Panc1 (cell line): ENCODE data around the gene MED16. TPM values are rescaled to one million over a fixed set of nuclear protein-coding genes. Genes with fewer than 3 reads are reported as not detected.

Experiments
- ATAC-seq: fragments of 200-7000 bp; cut with Tn5 transposase; 2 replicates; pipeline ENCODE4 v1.9.1; 2020; ENCODE audit warnings: mild to moderate bottlenecking, moderate library complexity
- Bru-seq: library from RNA; stranded (reverse); fragments of 400-500 nt; gene quantifications from one replicate; lab custom pipeline; 2021; lab: Mats Ljungman, UMichigan
- BruChase-seq, 2 experiments: library from RNA; stranded (reverse); fragments of 400-500 nt; gene quantifications; one replicate each; lab custom pipeline; 2021; lab: Mats Ljungman, UMichigan
- BruUV-seq: library from RNA; stranded (reverse); fragments of 400-500 nt; replicated peaks from 2 replicates; lab custom pipeline; 2021; lab: Mats Ljungman, UMichigan
- CTCF ChIA-PET: fragments of 300-600 bp; sonication (Branson Sonifier 250); formaldehyde crosslinking; loops from one replicate; lab custom pipeline; 2022; ENCODE audit warnings: antibody characterized with exemption; lab: Charles Lee
- POLR2A ChIA-PET: fragments of 300-600 bp; sonication (Branson Sonifier 250); formaldehyde crosslinking; loops from one replicate; lab custom pipeline; 2022; ENCODE audit warnings: antibody characterized with exemption; lab: Charles Lee
- DNase-seq: peaks from one replicate; pipeline ENCODE4 v3.0.0-alpha.2; 2010; ENCODE audit warnings: low read depth, low spot score
- H3K27ac ChIP-seq: 2 replicates; pipeline ENCODE4 v1.5.1; 2011; ENCODE audit warnings: mild to moderate bottlenecking, low read length, inconsistent platforms
- H3K27me3 ChIP-seq: fragments of 200-500 bp; sonication (Bioruptor generic); 2 replicates; pipeline ENCODE4 v1.6.0; 2014; ENCODE audit warnings: low read length, inconsistent platforms; ENCODE audit not compliant: control insufficient read depth, insufficient read depth
- H3K36me3 ChIP-seq: fragments of 200-500 bp; sonication (Bioruptor generic); 2 replicates; pipeline ENCODE4 v1.5.1; 2014; ENCODE audit warnings: inconsistent platforms, mild to moderate bottlenecking, low read length, moderate library complexity; ENCODE audit not compliant: control insufficient read depth, insufficient read depth
- H3K4me1 ChIP-seq: 2 replicates; pipeline ENCODE4 v1.5.1; 2011; ENCODE audit warnings: inconsistent platforms, mild to moderate bottlenecking, low read length, moderate library complexity; ENCODE audit not compliant: control insufficient read depth, insufficient read depth
- H3K4me3 ChIP-seq, 2 experiments: 2 replicates each; pipeline ENCODE4 v1.5.1; 2011 to 2012; ENCODE audit warnings: low read depth in 2 of 2, low read length in 2 of 2, mild to moderate bottlenecking in 2 of 2, inconsistent platforms in 1 of 2, moderate library complexity in 1 of 2
- H3K9me3 ChIP-seq: fragments of 200-500 bp; sonication (Bioruptor generic); 2 replicates; pipeline ENCODE4 v1.5.1; 2014; ENCODE audit warnings: low read depth, mild to moderate bottlenecking, inconsistent platforms, low read length, moderate library complexity; ENCODE audit not compliant: control insufficient read depth, insufficient read depth
- CTCF ChIP-seq: fragments of 450-650 bp; IDR thresholded peaks from 2 replicates; pipeline ENCODE4 v1.5.1; 2017; ENCODE audit warnings: mild to moderate bottlenecking
- POLR2AphosphoS5 ChIP-seq: IDR thresholded peaks from 2 replicates; pipeline ENCODE4 v1.6.1; 2012; ENCODE audit warnings: mild to moderate bottlenecking, low read depth, low read length, moderate library complexity
- REST ChIP-seq, 2 experiments: IDR thresholded peaks; 2 replicates each; pipeline ENCODE4 v1.6.1; 2011 to 2012; ENCODE audit warnings: low read depth in 2 of 2, control low read depth in 1 of 2, low read length in 1 of 2, mild to moderate bottlenecking in 1 of 2, moderate library complexity in 1 of 2; ENCODE audit not compliant: insufficient read depth in 1 of 2
- SIN3A ChIP-seq: IDR thresholded peaks from 2 replicates; pipeline ENCODE4 v1.6.1; 2012; ENCODE audit warnings: low read depth, mild to moderate bottlenecking, low read length, moderate library complexity, borderline replicate concordance; ENCODE audit not compliant: insufficient read depth
- TCF7L2 ChIP-seq: IDR thresholded peaks from 2 replicates; pipeline ENCODE4 v1.6.1; 2011; ENCODE audit warnings: mild to moderate bottlenecking, low read depth, low read length, inconsistent platforms
- in situ Hi-C: cut with HindIII; loops from 2 replicates; pipeline ENCODE4 v1.10.0; 2016; ENCODE audit warnings: low sequenced_read_pairs, low pct_unique_long_range_greater_than_20kb
- intact Hi-C: fragments of 100-400 bp; cut with micrococcal nuclease; formaldehyde crosslinking; loops from one replicate; pipeline ENCODE4 v1.10.0; 2022; ENCODE audit not compliant: unreplicated experiment
- long read RNA-seq: library from polyadenylated mRNA; unstranded; transcript quantifications from one replicate; pipeline ENCODE4 v2.0.0, GENCODE V29; 2021; ENCODE audit not compliant: unreplicated experiment
- polyA plus RNA-seq: library from polyadenylated mRNA; unstranded; fragments of >200 nt; gene quantifications from one replicate; pipeline ENCODE4 v1.2.1, GENCODE V29; 2012; ENCODE audit warnings: missing spikeins; ENCODE audit not compliant: insufficient read length
- total RNA-seq: library from RNA; stranded (reverse); gene quantifications from one replicate; pipeline ENCODE4 v1.2.1, GENCODE V29; 2021; ENCODE audit not compliant: unreplicated experiment

Gene MED16
- 39.5 TPM for total RNA-seq
- 58.1 TPM for polyA plus RNA-seq
- percentile 52 among the genes with signal in this experiment for Bru-seq, nascent RNA
- percentile 54 among the genes with signal in this experiment for BruChase-seq, experiment 1, labeled RNA remaining after a 2-hour chase
- percentile 62 among the genes with signal in this experiment for BruChase-seq, experiment 2, labeled RNA remaining after a 6-hour chase
- long read RNA-seq, transcript MED16-204 (15 exons, 3,420 nt), result major isoform, 17 of 53 reads
- long read RNA-seq, partial matches to known transcripts, result 23 of 53 reads
- long read RNA-seq, other reads (novel, unspliced or antisense), result 13 of 53 reads

- no TSS peak for BruUV-seq
- in situ Hi-C loops (no loop called here), intact Hi-C loops (no loop called here)
- DNase-seq (peak; percentile 52), ATAC-seq (peak; percentile 94)
- no peak; the same call in 1 of the 2 replicates for TF ChIP-seq POLR2AphosphoS5
- CTCF ChIA-PET, result interaction anchor here (0.5 kb wide), 1 partner anchor 23 kb away, joined by 3 read pairs; no protein-coding TSS in a partner anchor
- H3K4me1 ChIP-seq, result no peaks in the 10 kb centered on the region
- no peaks in the 10 kb centered on the region for H3K9me3 ChIP-seq
- peak within 1 kb of the TSS; percentile 93 for H3K27ac ChIP-seq
- H3K36me3 ChIP-seq, result no peaks in the 10 kb centered on the region
- POLR2A ChIA-PET, result no interaction called here
- no peaks in the 10 kb centered on the region for H3K27me3 ChIP-seq
- peak within 1 kb of the TSS; percentile 62 for H3K4me3 ChIP-seq
Measured at GRCh38 chr19:892894-893689, at the start of gene MED16, which contains the start of gene RNU6-9. Gene MED16, minus strand, starts transcription at chr19:893187. Its CDS starts 2,056 bp downstream, at chr19:891131. Gene RNU6-9, plus strand, starts transcription at chr19:893484.

- no peak overlapping the region for H3K4me3 ChIP-seq
- ATAC-seq (no peak), DNase-seq (no peak)
- no peaks in the 10 kb centered on the region for H3K36me3 ChIP-seq
- H3K27ac ChIP-seq, result no peak overlapping the region
- H3K9me3 ChIP-seq, result no peaks in the 10 kb centered on the region
- H3K4me1 ChIP-seq, result peaks cover 5% of the 10 kb centered on the region
- no peaks in the 10 kb centered on the region for H3K27me3 ChIP-seq
- TF ChIP-seq POLR2AphosphoS5, result no peak
- TF ChIP-seq REST (IDR thresholded peaks at IDR 0.05; ENCODE audit: insufficient read depth in 1 of 2, low read depth in 2 of 2, low read length in 1 of 2), result no peak
- TF ChIP-seq CTCF, result no peak
- TF ChIP-seq SIN3A, result no peak
- TF ChIP-seq TCF7L2, result no peak
- ChIA-PET CTCF (no interaction called here), POLR2A (no interaction called here)
- no TSS peak for BruUV-seq
- in situ Hi-C loops, result no loop called here
- intact Hi-C loops, result no loop called here
Measured at GRCh38 chr19:942133-942645, 49.2 kb upstream of the MED16 start.
